GM19193 (cell line): ENCODE results near the gene PARVB.

Experiments used
- POLR2A ChIP-seq: IDR thresholded peaks from 4 replicates; pipeline ENCODE4 v1.6.1; 2011; ENCODE audit not compliant: insufficient read depth, insufficient read length; ENCODE audit errors: extremely low read depth

Gene PARVB

GRCh38 chr22:44219101-44219870 is 195.2 kb downstream of the PARVB start:
- no peak for TF ChIP-seq POLR2A

GRCh38 chr22:44220727-44221680 is 196.9 kb downstream of the PARVB start:
- no peak for TF ChIP-seq POLR2A

GRCh38 chr22:44221710-44222475 is 197.8 kb downstream of the PARVB start:
- no peak for TF ChIP-seq POLR2A
